T-helper 2 cell treated with Interferon-gamma antibody and Interleukin-4, amounts not matched to agents 5 μg/mL and 100 μg/mL, for 36 hours (primary cell): ENCODE results near the gene ALMS1.
"Not testable (repeated sequence)": the region's sequence is repeated elsewhere in the genome, so short reads cannot be mapped to it uniquely, and the experiment has no call there.

ENCODE experiments used
- DNase-seq: peaks from one replicate; pipeline ENCODE4 v3.0.0; 2021; ENCODE audit warnings: low spot score
- H3K27ac Mint-ChIP-seq: one replicate; pipeline ENCODE4 v1.8.0; 2021; ENCODE audit warnings: mild to moderate bottlenecking, mixed read lengths
- H3K27me3 Mint-ChIP-seq: one replicate; pipeline ENCODE4 v1.8.0; 2021; ENCODE audit warnings: low read depth, mixed read lengths
- H3K36me3 Mint-ChIP-seq: one replicate; pipeline ENCODE4 v1.8.0; 2021; ENCODE audit warnings: low read depth, mixed read lengths
- H3K4me1 Mint-ChIP-seq: one replicate; pipeline ENCODE4 v1.8.0; 2021; ENCODE audit warnings: low read depth, mixed read lengths
- H3K4me3 Mint-ChIP-seq: one replicate; pipeline ENCODE4 v1.8.0; 2022; ENCODE audit warnings: mild to moderate bottlenecking, moderate library complexity, mixed read lengths
- H3K9me3 Mint-ChIP-seq: one replicate; pipeline ENCODE4 v1.8.0; 2021; ENCODE audit warnings: mixed read lengths

The ALMS1 gene

DNA sequence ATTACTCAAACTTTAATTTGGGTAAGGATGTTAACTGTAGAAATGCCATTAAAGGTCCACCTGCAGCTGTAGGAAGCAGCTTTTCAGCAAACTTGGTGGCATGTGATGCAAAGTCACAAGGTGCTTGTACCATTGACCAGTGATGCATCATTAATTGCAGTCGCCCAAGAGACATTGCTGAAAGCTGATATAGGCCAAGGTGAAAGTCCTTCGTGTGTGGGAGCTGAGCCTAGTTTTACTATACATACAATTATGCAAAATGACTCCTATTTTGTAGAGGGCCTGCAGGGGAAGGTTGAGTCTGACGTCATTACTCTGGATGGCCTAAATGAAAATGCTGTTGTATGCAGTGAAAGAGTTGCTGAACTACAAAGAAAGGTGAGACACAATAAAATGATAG is 40.5 kb downstream of the ALMS1 start:
- no peaks in the 10 kb centered on the region for H3K4me1 Mint-ChIP-seq
- no peak overlapping the region for H3K27ac Mint-ChIP-seq
- no peaks in the 10 kb centered on the region for H3K9me3 Mint-ChIP-seq
- DNase-seq, result no peak
- no peaks in the 10 kb centered on the region for H3K27me3 Mint-ChIP-seq
- H3K4me3 Mint-ChIP-seq, result no peak overlapping the region
- H3K36me3 Mint-ChIP-seq, result peaks cover 6% of the 10 kb centered on the region

DNA sequence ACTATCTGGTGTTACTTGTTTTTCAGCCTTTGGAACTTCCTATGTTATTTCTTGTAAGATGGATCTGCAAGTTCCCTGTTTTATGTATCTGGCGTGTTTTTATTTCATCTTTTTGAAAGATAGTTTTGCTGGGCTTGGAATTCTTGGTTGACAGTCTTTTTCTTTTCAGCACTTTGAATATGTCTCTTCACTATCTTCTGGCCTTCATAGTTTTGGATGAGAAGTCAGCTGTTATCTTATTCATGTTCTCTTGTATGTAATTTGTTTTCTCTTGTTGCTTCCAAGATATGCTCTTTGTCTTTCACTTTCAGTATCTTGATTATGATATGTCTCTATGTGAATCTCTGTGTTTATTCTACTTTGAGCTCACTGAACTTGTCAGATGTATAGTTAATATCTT is 50.4 kb downstream of the ALMS1 start:
- Mint-ChIP-seq H3K9me3 (no peaks in the 10 kb centered on the region), H3K4me1 (no peaks in the 10 kb centered on the region), H3K27me3 (no peaks in the 10 kb centered on the region), H3K4me3 (no peak overlapping the region), H3K36me3 (peaks cover 11% of the 10 kb centered on the region), H3K27ac (no peak overlapping the region)
- DNase-seq, result no peak

DNA sequence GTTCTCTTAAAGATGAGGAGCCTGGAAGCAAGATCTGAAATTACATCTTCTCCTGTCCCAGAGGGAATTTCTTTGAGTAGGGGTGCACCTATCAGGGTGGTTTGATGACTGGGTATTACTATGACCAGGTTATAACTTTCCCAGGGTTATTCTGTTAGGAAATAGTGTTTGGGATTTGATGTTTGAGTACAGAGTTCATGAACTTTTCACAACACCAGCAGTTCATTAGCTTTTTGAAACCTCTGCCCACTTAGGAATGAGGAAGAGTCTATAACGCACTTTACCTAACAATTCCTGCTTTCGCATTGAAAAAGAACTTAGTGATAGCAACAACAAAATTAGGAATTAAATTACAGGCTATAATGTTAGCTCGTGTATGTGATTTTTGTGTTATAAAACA is 58.6 kb downstream of the ALMS1 start:
- no peaks in the 10 kb centered on the region for H3K27me3 Mint-ChIP-seq
- H3K4me3 Mint-ChIP-seq, result no peak overlapping the region
- no peaks in the 10 kb centered on the region for H3K9me3 Mint-ChIP-seq
- H3K36me3 Mint-ChIP-seq, result peaks cover 14% of the 10 kb centered on the region
- no peak overlapping the region for H3K27ac Mint-ChIP-seq
- DNase-seq, result no peak
- H3K4me1 Mint-ChIP-seq, result peaks cover 2% of the 10 kb centered on the region

DNA sequence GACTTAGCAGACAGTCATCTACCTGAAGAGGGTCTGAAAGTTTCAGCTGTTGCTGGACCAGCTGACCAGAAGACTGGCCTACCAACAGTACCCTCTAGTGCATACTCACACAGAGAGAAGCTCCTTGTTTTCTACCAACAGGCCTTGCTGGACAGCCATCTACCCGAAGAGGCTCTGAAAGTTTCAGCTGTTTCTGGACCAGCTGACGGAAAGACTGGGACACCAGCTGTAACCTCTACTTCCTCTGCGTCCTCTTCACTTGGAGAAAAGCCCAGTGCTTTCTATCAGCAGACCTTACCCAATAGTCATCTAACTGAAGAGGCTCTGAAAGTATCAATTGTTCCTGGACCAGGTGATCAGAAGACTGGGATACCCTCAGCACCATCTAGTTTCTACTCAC is 63.2 kb downstream of the ALMS1 start:
- Mint-ChIP-seq H3K36me3 (peaks cover 29% of the 10 kb centered on the region), H3K4me3 (no peak overlapping the region), H3K27ac (no peak overlapping the region), H3K9me3 (no peaks in the 10 kb centered on the region), H3K4me1 (no peaks in the 10 kb centered on the region), H3K27me3 (no peaks in the 10 kb centered on the region)
- DNase-seq, result no peak

DNA sequence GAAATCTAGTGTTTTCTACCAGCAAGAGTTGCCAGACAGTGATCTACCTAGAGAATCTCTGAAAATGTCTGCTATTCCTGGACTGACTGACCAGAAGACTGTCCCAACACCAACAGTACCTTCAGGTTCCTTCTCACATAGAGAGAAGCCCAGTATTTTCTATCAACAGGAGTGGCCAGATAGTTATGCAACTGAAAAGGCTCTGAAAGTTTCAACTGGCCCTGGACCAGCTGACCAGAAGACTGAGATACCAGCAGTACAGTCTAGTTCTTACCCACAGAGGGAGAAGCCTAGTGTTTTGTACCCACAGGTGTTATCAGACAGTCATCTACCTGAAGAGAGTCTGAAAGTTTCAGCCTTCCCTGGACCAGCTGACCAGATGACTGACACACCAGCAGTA is 63.8 kb downstream of the ALMS1 start:
- no peak for DNase-seq
- no peaks in the 10 kb centered on the region for H3K27me3 Mint-ChIP-seq
- no peaks in the 10 kb centered on the region for H3K4me1 Mint-ChIP-seq
- no peak overlapping the region for H3K27ac Mint-ChIP-seq
- no peak overlapping the region for H3K4me3 Mint-ChIP-seq
- peaks cover 30% of the 10 kb centered on the region for H3K36me3 Mint-ChIP-seq
- H3K9me3 Mint-ChIP-seq, result no peaks in the 10 kb centered on the region

DNA sequence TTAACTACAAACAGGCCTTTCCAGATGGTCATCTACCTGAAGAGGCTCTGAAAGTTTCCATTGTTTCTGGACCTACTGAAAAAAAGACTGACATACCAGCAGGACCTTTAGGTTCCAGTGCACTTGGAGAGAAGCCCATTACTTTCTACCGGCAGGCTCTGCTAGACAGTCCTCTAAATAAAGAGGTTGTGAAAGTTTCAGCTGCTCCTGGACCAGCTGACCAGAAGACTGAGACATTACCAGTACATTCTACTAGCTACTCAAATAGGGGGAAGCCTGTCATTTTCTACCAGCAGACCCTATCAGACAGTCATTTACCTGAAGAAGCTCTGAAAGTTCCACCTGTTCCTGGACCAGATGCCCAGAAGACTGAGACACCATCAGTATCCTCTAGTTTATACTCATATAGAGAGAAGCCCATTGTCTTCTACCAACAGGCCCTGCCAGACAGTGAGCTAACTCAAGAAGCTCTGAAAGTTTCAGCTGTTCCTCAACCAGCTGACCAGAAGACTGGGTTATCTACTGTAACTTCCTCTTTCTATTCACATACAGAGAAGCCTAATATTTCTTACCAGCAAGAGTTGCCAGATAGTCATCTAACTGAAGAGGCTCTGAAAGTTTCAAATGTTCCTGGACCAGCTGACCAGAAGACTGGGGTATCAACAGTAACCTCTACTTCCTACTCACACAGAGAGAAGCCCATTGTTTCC is 65.8 kb downstream of the ALMS1 start:
- Mint-ChIP-seq H3K4me3 (no peak overlapping the region), H3K4me1 (no peaks in the 10 kb centered on the region), H3K27ac (no peak overlapping the region), H3K27me3 (no peaks in the 10 kb centered on the region), H3K9me3 (no peaks in the 10 kb centered on the region), H3K36me3 (peaks cover 33% of the 10 kb centered on the region)
- DNase-seq, result no peak

DNA sequence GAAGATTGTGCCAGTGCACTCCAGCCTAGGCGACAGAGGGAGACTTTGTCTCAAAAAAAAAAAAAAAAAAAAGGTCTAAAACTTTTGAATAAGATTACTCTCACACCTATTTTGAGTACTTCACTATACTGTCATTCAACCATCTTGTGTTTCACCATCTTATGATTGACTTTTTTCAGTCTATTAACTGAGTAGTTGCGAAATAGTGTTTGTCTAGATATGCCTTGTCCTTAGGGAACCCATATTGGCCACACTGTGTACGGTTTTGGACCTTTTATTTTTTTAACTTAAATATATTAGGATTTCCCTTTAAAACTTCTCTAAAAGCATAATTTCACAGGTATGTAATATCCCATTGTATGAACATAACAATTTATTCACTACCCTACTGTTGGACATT is 72.3 kb downstream of the ALMS1 start:
- Mint-ChIP-seq H3K9me3 (peaks cover 14% of the 10 kb centered on the region), H3K27ac (no peak overlapping the region), H3K4me3 (no peak overlapping the region), H3K4me1 (no peaks in the 10 kb centered on the region), H3K27me3 (no peaks in the 10 kb centered on the region), H3K36me3 (peaks cover 19% of the 10 kb centered on the region)
- DNase-seq, result no peak

DNA sequence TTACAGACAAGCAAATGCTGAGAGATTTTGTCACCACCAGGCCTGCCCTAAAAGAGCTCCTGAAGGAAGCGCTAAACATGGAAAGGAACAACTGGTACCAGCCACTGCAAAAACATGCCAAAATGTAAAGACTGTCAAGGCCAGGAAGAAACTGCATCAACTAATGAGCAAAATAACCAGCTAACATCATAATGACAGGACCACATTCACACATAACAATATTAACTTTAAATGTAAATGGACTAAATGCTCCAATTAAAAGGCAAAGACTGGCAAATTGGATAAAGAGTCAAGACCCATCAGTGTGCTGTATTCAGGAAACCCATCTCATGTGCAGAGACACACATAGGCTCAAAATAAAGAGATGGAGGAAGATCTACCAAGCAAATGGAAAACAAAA is 76.8 kb downstream of the ALMS1 start:
- not testable (repeated sequence) for H3K27ac Mint-ChIP-seq, H3K4me3 Mint-ChIP-seq, H3K36me3 Mint-ChIP-seq, H3K27me3 Mint-ChIP-seq, H3K4me1 Mint-ChIP-seq, DNase-seq
- peaks cover 15% of the 10 kb centered on the region for H3K9me3 Mint-ChIP-seq

DNA sequence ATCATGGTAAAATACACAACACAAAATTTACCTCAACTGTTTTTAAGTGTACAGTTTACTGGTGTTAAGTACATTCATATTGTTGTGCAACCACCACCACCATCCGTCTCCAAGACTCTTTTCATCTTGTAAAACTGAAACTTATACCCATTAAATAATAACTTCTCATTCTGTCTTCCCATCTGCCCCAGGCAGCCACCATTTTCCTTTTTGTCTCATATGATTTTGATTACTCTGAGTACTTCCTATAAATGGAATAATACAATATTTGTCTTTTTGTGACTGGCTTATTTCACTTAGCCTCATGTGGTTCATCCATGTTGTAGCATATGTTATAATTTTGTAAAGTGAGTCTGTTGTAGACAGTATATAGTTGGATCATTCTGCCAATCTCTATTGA is 82.7 kb downstream of the ALMS1 start:
- no peak overlapping the region for H3K4me3 Mint-ChIP-seq
- no peak for DNase-seq
- H3K27me3 Mint-ChIP-seq, result no peaks in the 10 kb centered on the region
- no peaks in the 10 kb centered on the region for H3K36me3 Mint-ChIP-seq
- H3K4me1 Mint-ChIP-seq, result no peaks in the 10 kb centered on the region
- H3K9me3 Mint-ChIP-seq, result no peaks in the 10 kb centered on the region
- H3K27ac Mint-ChIP-seq, result no peak overlapping the region

DNA sequence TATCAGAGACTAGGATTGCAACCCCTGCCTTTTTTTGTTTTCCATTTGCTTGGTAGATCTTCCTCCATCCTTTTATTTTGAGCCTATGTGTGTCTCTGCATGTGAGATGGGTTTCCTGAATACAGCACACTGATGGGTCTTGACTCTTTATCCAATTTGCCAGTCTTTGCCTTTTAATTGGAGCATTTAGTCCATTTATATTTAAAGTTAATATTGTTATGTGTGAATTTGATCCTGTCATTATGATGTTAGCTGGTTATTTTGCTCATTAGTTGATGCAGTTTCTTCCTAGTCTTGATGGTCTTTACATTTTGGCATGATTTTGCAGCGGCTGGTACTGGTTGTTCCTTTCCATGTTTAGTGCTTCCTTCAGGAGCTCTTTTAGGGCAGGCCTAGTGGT is 98.2 kb downstream of the ALMS1 start:
- not testable (repeated sequence) for H3K27me3 Mint-ChIP-seq, H3K4me1 Mint-ChIP-seq, H3K27ac Mint-ChIP-seq, DNase-seq, H3K4me3 Mint-ChIP-seq
- Mint-ChIP-seq H3K36me3 (peaks cover 22% of the 10 kb centered on the region), H3K9me3 (peaks cover 14% of the 10 kb centered on the region)

DNA sequence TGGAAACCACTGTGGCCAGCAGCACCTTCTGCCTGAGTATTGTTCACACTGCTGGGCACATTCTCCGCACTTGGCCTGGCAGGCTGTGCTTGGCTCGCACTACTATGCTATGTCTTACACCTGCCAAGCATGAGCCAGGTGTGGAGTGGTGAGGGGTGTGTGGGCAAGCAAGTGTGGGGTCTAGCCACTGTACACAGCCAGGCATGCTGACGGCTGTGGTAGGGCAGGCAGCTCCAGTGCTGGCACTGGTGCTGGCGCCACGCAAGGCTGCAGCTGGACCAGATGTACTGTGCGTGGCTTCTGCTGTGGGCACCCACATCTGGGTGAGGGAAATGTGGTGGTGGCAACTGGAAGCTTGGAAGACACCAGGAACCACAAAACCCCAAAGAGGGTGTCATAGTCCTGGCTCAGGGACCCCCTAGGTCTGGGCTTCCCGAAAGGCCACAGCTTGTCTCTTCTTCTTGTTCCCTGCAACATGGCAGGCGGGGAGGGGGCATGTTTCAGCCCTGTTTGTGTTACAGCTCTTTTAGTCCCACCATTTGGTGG is 101.5 kb downstream of the ALMS1 start:
- Mint-ChIP-seq H3K4me3 (no peak overlapping the region), H3K36me3 (peaks cover 46% of the 10 kb centered on the region), H3K27me3 (no peaks in the 10 kb centered on the region), H3K27ac (no peak overlapping the region), H3K4me1 (peaks cover 6% of the 10 kb centered on the region), H3K9me3 (peaks cover 12% of the 10 kb centered on the region)
- DNase-seq, result no peak

DNA sequence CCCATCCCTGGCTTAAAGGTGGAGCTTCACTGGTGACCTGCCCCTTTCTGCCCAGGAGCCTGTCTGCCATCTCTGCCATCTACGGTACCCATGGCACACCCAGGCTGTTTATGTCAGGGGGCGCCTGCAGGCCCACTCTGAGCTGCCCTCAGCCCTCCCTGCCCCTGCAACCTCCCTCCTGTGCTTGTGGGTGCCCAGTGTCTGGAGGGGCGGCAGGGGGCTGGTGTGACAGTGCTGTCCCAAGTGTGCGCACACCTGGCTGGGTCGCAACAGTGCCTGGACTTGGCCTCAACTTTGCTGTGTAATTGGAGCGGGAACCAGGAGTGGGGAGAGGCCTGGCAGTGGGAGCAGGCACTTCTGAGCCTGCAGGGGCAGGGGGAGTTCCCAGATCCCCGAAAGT is 102.4 kb downstream of the ALMS1 start:
- Mint-ChIP-seq H3K4me1 (peaks cover 6% of the 10 kb centered on the region), H3K4me3 (no peak overlapping the region), H3K27me3 (no peaks in the 10 kb centered on the region), H3K27ac (no peak overlapping the region), H3K9me3 (peaks cover 12% of the 10 kb centered on the region), H3K36me3 (peaks cover 47% of the 10 kb centered on the region)
- DNase-seq, result no peak

DNA sequence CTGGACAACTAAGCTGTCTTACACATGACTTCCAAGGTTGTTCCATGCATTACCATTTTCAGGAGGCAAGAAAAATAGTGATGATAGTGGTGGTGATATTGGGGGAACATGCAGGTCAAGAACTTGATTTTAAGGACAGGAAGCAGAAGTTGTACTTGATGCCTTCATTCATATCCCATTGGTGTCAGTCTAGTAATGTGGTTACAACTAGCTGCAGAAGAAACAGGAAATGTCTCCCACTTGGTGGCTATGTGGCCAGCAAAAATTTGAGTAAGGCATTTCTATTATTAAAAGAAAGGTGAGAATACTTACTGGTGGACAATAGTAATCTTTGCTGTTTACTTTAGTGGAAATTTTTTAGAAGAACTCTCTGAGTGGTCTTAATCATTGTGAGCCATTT is 103.4 kb downstream of the ALMS1 start:
- H3K4me3 Mint-ChIP-seq, result no peak overlapping the region
- peaks cover 12% of the 10 kb centered on the region for H3K9me3 Mint-ChIP-seq
- no peaks in the 10 kb centered on the region for H3K27me3 Mint-ChIP-seq
- peaks cover 47% of the 10 kb centered on the region for H3K36me3 Mint-ChIP-seq
- peaks cover 6% of the 10 kb centered on the region for H3K4me1 Mint-ChIP-seq
- H3K27ac Mint-ChIP-seq, result no peak overlapping the region
- no peak for DNase-seq

DNA sequence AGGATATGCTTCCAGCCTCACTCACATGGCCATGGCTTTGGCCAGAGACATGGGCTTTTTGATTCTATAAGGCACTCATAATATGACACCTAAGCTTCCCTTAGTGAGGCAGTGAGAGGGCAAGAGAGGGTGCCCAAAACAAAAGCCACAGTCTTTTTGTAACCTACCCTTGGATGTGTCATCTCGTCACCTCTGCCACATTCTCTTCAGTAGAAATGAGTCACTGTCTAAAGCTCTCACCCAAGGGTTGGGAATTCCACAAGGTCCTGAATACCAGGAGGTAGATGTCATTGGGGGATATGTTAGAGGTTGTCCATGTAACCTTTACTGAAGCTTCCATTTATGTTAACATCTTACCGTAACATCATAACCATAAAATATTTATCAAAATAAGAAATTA is 108.4 kb downstream of the ALMS1 start:
- H3K36me3 Mint-ChIP-seq, result peaks cover 29% of the 10 kb centered on the region
- no peak for DNase-seq
- H3K27me3 Mint-ChIP-seq, result no peaks in the 10 kb centered on the region
- H3K9me3 Mint-ChIP-seq, result peaks cover 7% of the 10 kb centered on the region
- peaks cover 4% of the 10 kb centered on the region for H3K4me1 Mint-ChIP-seq
- no peak overlapping the region for H3K4me3 Mint-ChIP-seq
- no peak overlapping the region for H3K27ac Mint-ChIP-seq

DNA sequence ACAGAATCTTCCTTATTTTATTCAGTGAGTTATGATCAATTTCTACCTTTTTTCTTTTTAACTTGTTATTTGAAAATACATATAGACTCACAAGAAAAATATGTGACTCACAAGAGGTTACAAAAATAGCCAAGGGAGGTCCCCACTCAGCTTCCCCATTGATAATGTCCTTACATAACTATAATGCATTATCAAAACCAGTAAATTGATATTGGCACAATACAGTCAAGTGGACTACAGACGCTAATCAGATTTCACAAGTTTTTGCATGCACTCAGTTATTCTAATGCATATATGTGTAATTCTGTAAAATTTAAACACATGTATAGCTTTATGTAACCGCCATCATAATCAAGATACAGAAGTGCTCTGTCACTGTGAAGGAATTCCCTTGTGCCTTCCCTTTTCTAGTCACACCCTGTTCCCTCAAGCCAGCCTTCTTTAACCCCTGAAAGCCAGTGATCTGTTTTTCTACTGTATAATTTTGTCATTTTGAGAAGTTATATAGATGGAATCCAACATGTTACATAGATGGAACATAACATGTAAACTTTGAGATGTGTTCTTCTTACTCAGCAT is 118.4 kb downstream of the ALMS1 start:
- H3K4me1 Mint-ChIP-seq, result no peaks in the 10 kb centered on the region
- H3K4me3 Mint-ChIP-seq, result no peak overlapping the region
- H3K36me3 Mint-ChIP-seq, result peaks cover 7% of the 10 kb centered on the region
- no peak for DNase-seq
- H3K9me3 Mint-ChIP-seq, result peaks cover 36% of the 10 kb centered on the region
- H3K27me3 Mint-ChIP-seq, result no peaks in the 10 kb centered on the region
- H3K27ac Mint-ChIP-seq, result no peak overlapping the region
